Mucosa of descending colon (tissue), 3 donors: Measurements from ENCODE around the gene TRIM73. TPM values are rescaled to one million over a fixed set of nuclear protein-coding genes. Genes with fewer than 3 reads are reported as not detected.
"Not testable (repeated sequence)": the region's sequence is repeated elsewhere in the genome, so short reads cannot be mapped to it uniquely, and the experiment has no call there.

Experiments
- ATAC-seq: fragments of 200-7000 bp; cut with Tn5 transposase; one replicate; pipeline ENCODE4 v1.9.1; 2020; ENCODE audit warnings: mild to moderate bottlenecking, moderate library complexity
- DNase-seq, 3 donors: peaks; one replicate each; pipeline ENCODE4 v3.0.0-alpha.2; 2020
- H3K36me3 ChIP-seq: fragments of 200-600 bp; one replicate; pipeline ENCODE4 v1.8.0; 2021; ENCODE audit warnings: low read depth, mild to moderate bottlenecking
- H3K4me1 ChIP-seq: fragments of 200-600 bp; one replicate; pipeline ENCODE4 v1.8.0; 2021; ENCODE audit warnings: low read depth, mild to moderate bottlenecking
- H3K4me3 ChIP-seq: fragments of 200-600 bp; one replicate; pipeline ENCODE4 v1.8.0; 2021; ENCODE audit warnings: mild to moderate bottlenecking
- H3K9me3 ChIP-seq: fragments of 200-600 bp; one replicate; pipeline ENCODE4 v1.8.0; 2021; ENCODE audit warnings: mild to moderate bottlenecking
- intact Hi-C, 2 donors: fragments of 100-400 bp; cut with DNase I in 1 of 2; cut with micrococcal nuclease in 1 of 2; formaldehyde crosslinking; loops; one replicate each; pipeline versions ENCODE4 v1.11.0 to v1.11.1; 2022; cut with DNase I, micrococcal nuclease
- long read RNA-seq, 2 donors: library from polyadenylated mRNA; unstranded; transcript quantifications; one replicate each; pipeline ENCODE4 v2.0.0, GENCODE V29; 2019 to 2021
- total RNA-seq, 3 donors: library from RNA; stranded (reverse); fragmentation: NEBNext Ultra II Directional in 2 of 3; extraction: Animal tissue kit (Norgen Biotek cat#: 25700) in 2 of 3; gene quantifications; one replicate each; pipeline versions ENCODE4 v1.2.1 to v1.2.4, GENCODE V29; 2021 to 2023
- donor health status: DM: no; HTN: no; CAD: no; lungs with moderate emphysema.
- donor health status: DM: no; HTN: no; CAD: no.
- donor health status: DM: no; HTN: yes; CAD: no.

The TRIM73 gene
- total RNA-seq = 1 to 10 TPM; 3.2 to 5.7 (median 4.3) TPM
- long read RNA-seq, donor 1 = 0 reads
- long read RNA-seq, donor 2 = 0 reads

- H3K36me3 ChIP-seq, H3K9me3 ChIP-seq, ATAC-seq, DNase-seq, H3K4me1 ChIP-seq, H3K4me3 ChIP-seq, intact Hi-C loops: not testable (repeated sequence)
Measured at GRCh38 chr7:75395329-75395728, at the start of gene TRIM73. TRIM73 (plus strand) TSS chr7:75395629; CDS start chr7:75398934, 3,305 bp downstream.

DNA sequence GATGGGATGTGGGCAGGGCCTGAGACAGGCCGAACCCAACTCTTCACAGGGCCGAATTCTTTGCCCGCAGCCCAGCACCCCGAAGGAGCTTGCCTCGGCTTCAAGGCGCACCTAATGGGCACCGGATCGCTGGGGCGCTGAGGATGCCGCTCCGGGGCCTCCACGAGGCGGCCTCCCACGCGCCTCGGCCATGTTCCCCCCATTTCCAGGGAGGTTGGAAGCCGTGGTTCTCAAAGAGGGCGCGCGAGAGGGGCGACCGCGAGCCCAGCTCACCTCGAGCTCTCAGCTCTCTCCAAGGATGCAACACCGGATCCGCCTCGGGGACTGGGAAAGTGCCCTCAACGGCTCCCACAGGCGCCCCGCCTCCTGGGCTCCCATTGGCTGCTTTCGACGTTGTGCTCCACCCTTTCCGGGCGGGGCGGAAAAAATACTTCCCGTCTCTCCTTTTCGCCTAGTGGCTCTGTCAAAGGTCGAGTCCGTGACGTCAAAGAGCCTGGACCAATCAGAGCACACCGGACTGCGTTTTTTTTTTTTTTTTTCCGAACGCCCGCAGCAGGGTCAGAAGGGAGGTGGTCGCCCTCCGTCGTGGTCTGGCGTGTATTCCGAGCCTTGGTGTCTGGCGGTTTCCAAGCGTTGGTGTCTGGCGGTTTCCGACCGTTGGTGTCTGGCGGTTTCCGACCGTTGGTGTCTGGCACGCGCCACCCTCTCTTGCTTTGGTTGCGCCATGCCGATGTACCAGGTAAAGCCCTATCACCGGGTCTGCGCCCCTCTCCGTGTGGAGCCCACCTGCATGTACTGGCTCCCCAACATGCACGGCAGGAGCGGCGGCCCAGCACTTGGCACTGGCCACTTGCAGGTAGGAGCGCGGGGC is 36.5 kb upstream of the TRIM73 start:
- H3K36me3 ChIP-seq, intact Hi-C loops, H3K4me1 ChIP-seq, H3K9me3 ChIP-seq, H3K4me3 ChIP-seq: not testable (repeated sequence)
- DNase-seq (peak; percentile 21 to 57 (median 26)), ATAC-seq (peak; percentile 88)

- H3K9me3 ChIP-seq, H3K36me3 ChIP-seq, H3K4me1 ChIP-seq, H3K4me3 ChIP-seq, intact Hi-C loops: not testable (repeated sequence)
- peak in 1 of 3 donors; percentile 23 for DNase-seq
- peak; percentile 88 for ATAC-seq
Measured at GRCh38 chr7:75359542-75359848, 35.9 kb upstream of the TRIM73 start.

DNA sequence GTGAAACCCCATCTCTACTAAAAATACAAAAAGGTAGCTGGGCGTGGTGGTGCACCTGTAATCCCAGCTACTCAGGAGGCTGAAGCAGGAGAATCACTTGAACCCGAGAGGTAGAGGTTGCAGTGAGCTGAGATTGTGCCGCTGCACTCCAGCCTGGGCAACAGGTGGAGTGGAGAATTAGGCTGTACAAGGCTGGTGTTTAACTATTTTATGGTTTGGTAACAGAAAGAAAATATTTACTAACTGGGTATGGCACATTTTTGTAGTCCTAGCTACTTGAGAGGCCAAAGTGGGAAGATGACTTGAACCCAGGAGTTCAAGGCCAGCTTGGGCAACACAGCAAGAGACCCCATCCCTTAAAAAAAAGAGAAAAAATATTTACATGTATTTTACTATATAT is 31.4 kb upstream of the TRIM73 start:
- H3K4me3 ChIP-seq, H3K9me3 ChIP-seq, DNase-seq, H3K36me3 ChIP-seq, H3K4me1 ChIP-seq, intact Hi-C loops: not testable (repeated sequence)
- ATAC-seq = peak; percentile 67

- H3K4me3 ChIP-seq, H3K36me3 ChIP-seq, DNase-seq, intact Hi-C loops, ATAC-seq, H3K9me3 ChIP-seq, H3K4me1 ChIP-seq: not testable (repeated sequence)
Measured at GRCh38 chr7:75366643-75367042, 28.8 kb upstream of the TRIM73 start.

- H3K36me3 ChIP-seq, intact Hi-C loops, DNase-seq, H3K4me3 ChIP-seq, H3K9me3 ChIP-seq, H3K4me1 ChIP-seq: not testable (repeated sequence)
- peak; percentile 37 for ATAC-seq
Measured at GRCh38 chr7:75367313-75367712, 28.1 kb upstream of the TRIM73 start.

- H3K4me3 ChIP-seq, DNase-seq, H3K9me3 ChIP-seq, intact Hi-C loops, H3K4me1 ChIP-seq, H3K36me3 ChIP-seq: not testable (repeated sequence)
- ATAC-seq = peak; percentile 17
Measured at GRCh38 chr7:75374144-75374518, 21.3 kb upstream of the TRIM73 start.

GRCh38 chr7:75374519-75375317 is 20.7 kb upstream of the TRIM73 start:
- H3K36me3 ChIP-seq, H3K4me3 ChIP-seq, intact Hi-C loops, H3K4me1 ChIP-seq, DNase-seq, H3K9me3 ChIP-seq: not testable (repeated sequence)
- peak; percentile 70 for ATAC-seq

DNA sequence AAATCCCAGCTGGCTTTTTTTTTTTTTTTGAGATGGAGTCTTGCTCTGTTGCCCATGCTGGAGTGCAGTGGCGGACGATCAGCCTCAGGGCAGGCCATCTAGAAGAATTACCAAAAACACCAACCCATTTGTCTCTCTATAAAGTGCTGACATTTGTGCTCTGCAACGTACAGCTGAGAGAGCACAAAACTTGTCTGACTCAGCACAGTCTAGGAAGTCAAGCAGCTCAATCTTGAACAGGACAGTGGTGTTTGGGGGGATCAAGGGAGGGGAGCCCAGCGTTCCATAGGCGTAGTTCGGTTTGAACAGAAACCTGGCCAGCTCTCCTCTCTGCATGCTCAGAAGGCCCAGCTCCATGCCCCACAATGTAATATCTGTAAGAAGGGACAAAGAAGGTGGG is 2.2 kb upstream of the TRIM73 start:
- H3K36me3 ChIP-seq, H3K9me3 ChIP-seq, H3K4me3 ChIP-seq, H3K4me1 ChIP-seq, DNase-seq, intact Hi-C loops: not testable (repeated sequence)
- ATAC-seq = peak; percentile 10

DNA sequence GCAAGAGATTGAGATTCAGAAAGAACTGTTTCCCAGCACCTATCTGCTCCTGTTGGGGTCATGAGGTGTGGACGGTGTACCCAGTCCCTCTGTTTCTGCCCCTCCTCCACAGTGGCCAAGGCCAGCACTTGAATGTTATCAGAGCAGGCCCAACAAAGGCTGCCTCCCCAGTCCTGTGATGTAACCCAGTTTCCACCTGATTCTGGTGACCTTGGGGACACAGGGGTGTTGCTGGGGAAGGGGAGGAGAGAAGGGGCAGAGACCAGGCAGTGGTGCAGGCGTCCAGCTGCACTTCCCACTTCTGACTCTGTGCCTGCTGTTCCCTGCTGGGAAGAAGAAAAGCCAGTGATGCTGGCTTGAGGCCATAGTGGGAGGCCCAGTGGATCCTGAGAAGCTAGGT is 2.4 kb downstream of the TRIM73 start:
- H3K9me3 ChIP-seq, H3K36me3 ChIP-seq, H3K4me1 ChIP-seq, H3K4me3 ChIP-seq, intact Hi-C loops, DNase-seq, ATAC-seq: not testable (repeated sequence)

DNA sequence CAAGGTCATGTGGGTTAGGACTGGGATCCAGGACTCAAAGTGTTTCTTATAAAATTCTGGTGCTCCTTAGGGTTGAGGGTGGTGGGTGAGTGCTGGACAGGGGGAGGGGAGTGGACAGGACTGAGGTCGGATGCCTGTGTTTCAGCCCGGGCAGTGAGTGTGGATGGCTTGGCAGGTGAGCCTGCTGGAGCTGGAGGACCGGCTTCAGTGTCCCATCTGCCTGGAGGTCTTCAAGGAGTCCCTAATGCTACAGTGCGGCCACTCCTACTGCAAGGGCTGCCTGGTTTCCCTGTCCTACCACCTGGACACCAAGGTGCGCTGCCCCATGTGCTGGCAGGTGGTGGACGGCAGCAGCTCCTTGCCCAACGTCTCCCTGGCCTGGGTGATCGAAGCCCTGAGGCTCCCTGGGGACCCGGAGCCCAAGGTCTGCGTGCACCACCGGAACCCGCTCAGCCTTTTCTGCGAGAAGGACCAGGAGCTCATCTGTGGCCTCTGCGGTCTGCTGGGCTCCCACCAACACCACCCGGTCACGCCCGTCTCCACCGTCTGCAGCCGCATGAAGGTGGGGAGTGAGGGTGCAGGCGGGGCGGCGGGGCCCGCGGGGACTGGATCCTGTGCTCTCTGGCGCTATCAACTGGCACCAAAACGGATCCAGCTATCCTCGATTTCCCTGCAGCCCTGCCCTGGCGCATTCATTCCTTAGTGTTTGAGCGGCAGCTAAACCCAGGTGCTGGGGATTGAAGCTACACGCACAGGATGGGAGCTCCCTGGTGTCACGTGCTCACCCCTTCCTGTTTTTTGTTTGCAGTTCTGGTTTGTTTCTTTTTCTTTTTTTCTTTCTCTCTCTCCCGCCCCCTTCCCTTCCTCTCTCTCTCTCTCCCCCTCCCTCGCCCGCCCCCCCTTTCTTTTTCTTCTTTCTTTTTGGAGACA is 3.6 kb downstream of the TRIM73 start:
- DNase-seq, H3K4me1 ChIP-seq, H3K36me3 ChIP-seq, intact Hi-C loops, H3K4me3 ChIP-seq, H3K9me3 ChIP-seq: not testable (repeated sequence)
- ATAC-seq = peak; percentile 77

- not testable (repeated sequence) for ATAC-seq, DNase-seq
Measured at GRCh38 chr7:75400575-75400974, 5.1 kb downstream of the TRIM73 start.

DNA sequence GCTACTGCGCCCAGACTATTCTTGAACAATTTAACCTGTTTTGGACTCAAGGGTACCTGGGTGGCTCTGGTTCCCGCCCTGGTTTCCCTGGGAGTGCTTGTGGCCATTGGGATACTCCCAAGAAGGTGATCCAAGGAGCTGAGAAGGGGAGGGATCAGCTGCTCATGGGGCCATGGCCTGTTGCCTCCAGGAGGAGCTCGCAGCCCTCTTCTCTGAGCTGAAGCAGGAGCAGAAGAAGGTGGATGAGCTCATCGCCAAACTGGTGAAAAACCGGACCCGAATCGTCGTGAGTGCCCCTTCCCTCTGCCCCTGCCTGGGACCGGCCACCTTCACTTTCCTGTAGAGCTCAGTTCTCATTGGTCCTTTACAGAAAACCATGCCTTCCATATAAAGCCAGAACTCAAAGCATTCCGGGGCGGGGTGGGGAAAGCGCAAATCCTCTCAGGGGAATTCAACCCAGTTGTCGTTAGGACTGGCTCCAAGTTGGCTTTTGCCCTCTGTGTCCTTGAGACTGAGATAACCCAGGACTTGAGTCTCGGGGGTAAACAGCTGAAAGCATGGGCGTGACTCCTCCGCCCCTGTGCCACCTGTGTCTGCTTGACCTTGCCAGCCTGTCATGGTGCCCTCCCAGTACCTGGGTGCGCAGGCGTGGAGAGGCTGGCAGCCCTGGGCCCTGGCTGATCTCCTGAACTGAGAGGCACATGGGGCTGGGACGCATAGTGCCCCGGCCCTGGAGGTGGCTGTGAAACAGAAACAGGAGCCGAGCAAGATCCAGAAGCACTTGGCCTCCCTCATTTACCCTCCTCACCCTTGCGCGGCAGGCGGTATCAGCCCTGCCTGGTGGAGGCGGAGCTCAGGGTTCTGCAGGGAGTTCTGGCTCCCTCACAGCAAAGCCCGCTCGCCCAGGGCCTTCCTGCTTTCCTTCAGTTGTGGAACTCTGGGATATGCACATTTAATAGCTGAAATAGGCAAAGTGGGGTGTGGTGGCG is 8.3 kb downstream of the TRIM73 start:
- DNase-seq, H3K4me1 ChIP-seq, H3K9me3 ChIP-seq, H3K36me3 ChIP-seq, intact Hi-C loops, H3K4me3 ChIP-seq: not testable (repeated sequence)
- peak; percentile 16 for ATAC-seq

More at GRCh38 chr7:75400575-75400974, 5.1 kb downstream of the TRIM73 start:
- intact Hi-C loops, H3K9me3 ChIP-seq, H3K36me3 ChIP-seq, H3K4me1 ChIP-seq, H3K4me3 ChIP-seq: not testable (repeated sequence)
